IgD-negative memory B cell (primary cell): Measurements from ENCODE around the gene GNAT1. TPM values are rescaled to one million over a fixed set of nuclear protein-coding genes. Genes with fewer than 3 reads are reported as not detected.
"Not testable (repeated sequence)": the region's sequence is repeated elsewhere in the genome, so short reads cannot be mapped to it uniquely, and the experiment has no call there.

Source experiments
- H3K27ac Mint-ChIP-seq, 3 donors: one replicate each; pipeline ENCODE4 v1.8.0; 2020 to 2022; ENCODE audit warnings: mild to moderate bottlenecking in 3 of 3, mixed read lengths in 3 of 3, moderate library complexity in 1 of 3
- H3K27me3 Mint-ChIP-seq: one replicate; pipeline ENCODE4 v1.8.0; 2021; ENCODE audit warnings: mixed read lengths
- H3K36me3 Mint-ChIP-seq: one replicate; pipeline ENCODE4 v1.8.0; 2020; ENCODE audit warnings: mild to moderate bottlenecking, mixed read lengths
- H3K4me1 Mint-ChIP-seq, 3 donors: one replicate each; pipeline ENCODE4 v1.8.0; 2020 to 2022; ENCODE audit warnings: mixed read lengths in 3 of 3, mild to moderate bottlenecking in 1 of 3
- H3K4me3 Mint-ChIP-seq, 4 donors: one replicate each; pipeline ENCODE4 v1.8.0; 2020 to 2022; ENCODE audit warnings: mild to moderate bottlenecking in 4 of 4, mixed read lengths in 4 of 4, moderate library complexity in 3 of 4
- H3K9me3 Mint-ChIP-seq, 3 donors: one replicate each; pipeline ENCODE4 v1.8.0; 2020 to 2021; ENCODE audit warnings: mixed read lengths in 3 of 3, mild to moderate bottlenecking in 1 of 3
- polyA plus RNA-seq: library from polyadenylated mRNA; unstranded; fragments of 300-500 nt; fragmentation: Illumina TruSeq; gene quantifications from one replicate; pipeline ENCODE4 v1.2.3, GENCODE V29; 2021

GNAT1 gene
- polyA plus RNA-seq, 1 donor from 2014 or later, result not detected

GRCh38 chr3:50238549-50239026 is 47.2 kb downstream of the GNAT1 start:
- Mint-ChIP-seq H3K9me3 (no peaks in the 10 kb centered on the region), H3K36me3 (no peaks in the 10 kb centered on the region), H3K27ac (peak overlapping the region in 2 of 3 donors; percentile 96 to 97), H3K27me3 (no peaks in the 10 kb centered on the region), H3K4me3 (peak overlapping the region; percentile 96 to 98 (median 97)), H3K4me1 (peaks cover 32 to 38% (median 37%) of the 10 kb centered on the region in 3 donors)

GRCh38 chr3:50239649-50240048 is 48.2 kb downstream of the GNAT1 start:
- H3K4me1 Mint-ChIP-seq, result peaks cover 36 to 45% (median 39%) of the 10 kb centered on the region in 3 donors
- H3K27me3 Mint-ChIP-seq, result no peaks in the 10 kb centered on the region
- H3K27ac Mint-ChIP-seq, result peak overlapping the region; percentile 23 to 96 (median 43)
- no peaks in the 10 kb centered on the region for H3K36me3 Mint-ChIP-seq
- no peaks in the 10 kb centered on the region for H3K9me3 Mint-ChIP-seq
- peak overlapping the region in 3 of 4 donors; percentile 96 to 98 (median 98) for H3K4me3 Mint-ChIP-seq

GRCh38 chr3:50241163-50241562 is 49.8 kb downstream of the GNAT1 start:
- Mint-ChIP-seq H3K27me3 (no peaks in the 10 kb centered on the region), H3K9me3 (no peaks in the 10 kb centered on the region), H3K36me3 (no peaks in the 10 kb centered on the region), H3K4me1 (peaks cover 33 to 48% (median 34%) of the 10 kb centered on the region in 3 donors), H3K4me3 (peak overlapping the region; percentile 72 to 85 (median 82)), H3K27ac (peak overlapping the region; percentile 80 to 93 (median 84))

GRCh38 chr3:50241713-50242380 is 50.4 kb downstream of the GNAT1 start:
- no peaks in the 10 kb centered on the region for H3K27me3 Mint-ChIP-seq
- no peaks in the 10 kb centered on the region for H3K9me3 Mint-ChIP-seq
- peaks cover 38 to 54% (median 41%) of the 10 kb centered on the region in 3 donors for H3K4me1 Mint-ChIP-seq
- H3K36me3 Mint-ChIP-seq, result no peaks in the 10 kb centered on the region
- peak overlapping the region; percentile 72 to 96 (median 87) for H3K4me3 Mint-ChIP-seq
- peak overlapping the region; percentile 84 to 93 (median 91) for H3K27ac Mint-ChIP-seq

GRCh38 chr3:50242381-50242770 is 51.0 kb downstream of the GNAT1 start:
- H3K4me1 Mint-ChIP-seq, result peaks cover 42 to 58% (median 43%) of the 10 kb centered on the region in 3 donors
- no peaks in the 10 kb centered on the region for H3K27me3 Mint-ChIP-seq
- H3K4me3 Mint-ChIP-seq, result peak overlapping the region; percentile 72 to 96 (median 87)
- no peaks in the 10 kb centered on the region for H3K9me3 Mint-ChIP-seq
- no peaks in the 10 kb centered on the region for H3K36me3 Mint-ChIP-seq
- peak overlapping the region; percentile 84 to 93 (median 91) for H3K27ac Mint-ChIP-seq

GRCh38 chr3:50242851-50243542 is 51.6 kb downstream of the GNAT1 start:
- Mint-ChIP-seq H3K9me3 (no peaks in the 10 kb centered on the region), H3K4me1 (peaks cover 37 to 58% (median 44%) of the 10 kb centered on the region in 3 donors), H3K36me3 (no peaks in the 10 kb centered on the region), H3K4me3 (peak overlapping the region; percentile 72 to 96 (median 87)), H3K27ac (peak overlapping the region; percentile 84 to 93 (median 91)), H3K27me3 (no peaks in the 10 kb centered on the region)

- H3K27ac Mint-ChIP-seq, result peak overlapping the region; percentile 84 to 93 (median 91)
- H3K4me3 Mint-ChIP-seq, result peak overlapping the region; percentile 27 to 89 (median 78)
- no peaks in the 10 kb centered on the region for H3K27me3 Mint-ChIP-seq
- no peaks in the 10 kb centered on the region for H3K9me3 Mint-ChIP-seq
- H3K4me1 Mint-ChIP-seq, result peaks cover 34 to 59% (median 44%) of the 10 kb centered on the region in 3 donors
- no peaks in the 10 kb centered on the region for H3K36me3 Mint-ChIP-seq
These were observed 52.1 kb downstream of the GNAT1 start for GRCh38 chr3:50243543-50243895.

GRCh38 chr3:50244813-50245212 is 53.4 kb downstream of the GNAT1 start:
- peak overlapping the region; percentile 53 to 93 (median 59) for H3K27ac Mint-ChIP-seq
- H3K36me3 Mint-ChIP-seq, H3K9me3 Mint-ChIP-seq, H3K27me3 Mint-ChIP-seq: not testable (repeated sequence)
- H3K4me3 Mint-ChIP-seq, result peak overlapping the region in 3 of 4 donors; percentile 73 to 85 (median 82)
- H3K4me1 Mint-ChIP-seq, result peaks cover 32 to 54% (median 43%) of the 10 kb centered on the region in 3 donors

GRCh38 chr3:50245251-50245745 is 53.9 kb downstream of the GNAT1 start:
- H3K4me3 Mint-ChIP-seq, result peak overlapping the region; percentile 76 to 88 (median 86)
- H3K27me3 Mint-ChIP-seq, result no peaks in the 10 kb centered on the region
- H3K4me1 Mint-ChIP-seq, result peaks cover 29 to 55% (median 42%) of the 10 kb centered on the region in 3 donors

GRCh38 chr3:50245831-50246516 is 54.6 kb downstream of the GNAT1 start:
- Mint-ChIP-seq H3K27me3 (no peaks in the 10 kb centered on the region), H3K4me3 (peak overlapping the region; percentile 76 to 88 (median 86)), H3K4me1 (peaks cover 29 to 57% (median 43%) of the 10 kb centered on the region in 3 donors), H3K9me3 (no peaks in the 10 kb centered on the region), H3K36me3 (no peaks in the 10 kb centered on the region), H3K27ac (peak overlapping the region; percentile 5 to 93 (median 83))

More at GRCh38 chr3:50245251-50245745, 53.9 kb downstream of the GNAT1 start:
- Mint-ChIP-seq H3K9me3 (no peaks in the 10 kb centered on the region), H3K36me3 (no peaks in the 10 kb centered on the region), H3K27ac (peak overlapping the region; percentile 53 to 93 (median 59))

- no peaks in the 10 kb centered on the region for H3K27me3 Mint-ChIP-seq
- H3K27ac Mint-ChIP-seq, result peak overlapping the region; percentile 28 to 93 (median 90)
- peaks cover 30 to 58% (median 44%) of the 10 kb centered on the region in 3 donors for H3K4me1 Mint-ChIP-seq
- H3K36me3 Mint-ChIP-seq, result no peaks in the 10 kb centered on the region
- no peaks in the 10 kb centered on the region for H3K9me3 Mint-ChIP-seq
- peak overlapping the region; percentile 76 to 88 (median 86) for H3K4me3 Mint-ChIP-seq
These were observed 55.1 kb downstream of the GNAT1 start for GRCh38 chr3:50246517-50246954.

Other genes starting within 250 kb of the GNAT1 start
- gene RBM5, start 102.7 kb upstream of the GNAT1 start, polyA plus RNA-seq, result 47.4 TPM
- gene SEMA3F, start 36.3 kb upstream of the GNAT1 start, polyA plus RNA-seq, result not detected
- not detected for gene SLC38A3, start 13.7 kb downstream of the GNAT1 start, polyA plus RNA-seq
- 689 TPM for gene GNAI2, start 44.6 kb downstream of the GNAT1 start, polyA plus RNA-seq
- not detected for gene SEMA3B, start 77.5 kb downstream of the GNAT1 start, polyA plus RNA-seq
- gene LSMEM2, start 87.5 kb downstream of the GNAT1 start, polyA plus RNA-seq, result 0.30 TPM
- gene IFRD2, start 100.8 kb downstream of the GNAT1 start, polyA plus RNA-seq, result 58.6 TPM
- 5.3 TPM for gene HYAL3, start 107.8 kb downstream of the GNAT1 start, polyA plus RNA-seq
- 20.5 TPM for gene NAA80, start 107.8 kb downstream of the GNAT1 start, polyA plus RNA-seq
- 0.14 TPM for gene HYAL1, start 112.0 kb downstream of the GNAT1 start, polyA plus RNA-seq
- 7.3 TPM for gene HYAL2, start 131.1 kb downstream of the GNAT1 start, polyA plus RNA-seq
- gene TUSC2, start 136.6 kb downstream of the GNAT1 start, polyA plus RNA-seq, result 51.4 TPM
- gene RASSF1, start 149.2 kb downstream of the GNAT1 start, polyA plus RNA-seq, result 155 TPM
- not detected for gene ZMYND10, start 154.1 kb downstream of the GNAT1 start, polyA plus RNA-seq
- gene NPRL2, start 159.2 kb downstream of the GNAT1 start, polyA plus RNA-seq, result 30.4 TPM
- 63.3 TPM for gene CYB561D2, start 159.3 kb downstream of the GNAT1 start, polyA plus RNA-seq
- gene TMEM115, start 167.9 kb downstream of the GNAT1 start, polyA plus RNA-seq, result 33.9 TPM